Muscle of back (tissue), 11 donors: ENCODE results near the gene TAPBP. TPM values are rescaled to one million over a fixed set of nuclear protein-coding genes. Genes with fewer than 3 reads are reported as not detected.
A peak's percentile ranks its signal among the peaks of the same experiment; 100 is the strongest.
"Not testable (repeated sequence)": the region's sequence is repeated elsewhere in the genome, so short reads cannot be mapped to it uniquely, and the experiment has no call there.

Experiments
- DNase-seq, 3 donors: peaks; one replicate each; pipeline versions ENCODE4 v3.0.0 to v3.0.0-alpha.2; 2013
- polyA plus RNA-seq, 10 donors: library from polyadenylated mRNA; unstranded; fragments of 120-200 nt; gene quantifications; one replicate each; pipeline ENCODE4 v1.2.1, GENCODE V29; 2013; ENCODE audit not compliant: insufficient read length in 10 of 10

The TAPBP gene
- polyA plus RNA-seq, 10 donors = 17.2 to 27.9 (median 21.1) TPM

DNA sequence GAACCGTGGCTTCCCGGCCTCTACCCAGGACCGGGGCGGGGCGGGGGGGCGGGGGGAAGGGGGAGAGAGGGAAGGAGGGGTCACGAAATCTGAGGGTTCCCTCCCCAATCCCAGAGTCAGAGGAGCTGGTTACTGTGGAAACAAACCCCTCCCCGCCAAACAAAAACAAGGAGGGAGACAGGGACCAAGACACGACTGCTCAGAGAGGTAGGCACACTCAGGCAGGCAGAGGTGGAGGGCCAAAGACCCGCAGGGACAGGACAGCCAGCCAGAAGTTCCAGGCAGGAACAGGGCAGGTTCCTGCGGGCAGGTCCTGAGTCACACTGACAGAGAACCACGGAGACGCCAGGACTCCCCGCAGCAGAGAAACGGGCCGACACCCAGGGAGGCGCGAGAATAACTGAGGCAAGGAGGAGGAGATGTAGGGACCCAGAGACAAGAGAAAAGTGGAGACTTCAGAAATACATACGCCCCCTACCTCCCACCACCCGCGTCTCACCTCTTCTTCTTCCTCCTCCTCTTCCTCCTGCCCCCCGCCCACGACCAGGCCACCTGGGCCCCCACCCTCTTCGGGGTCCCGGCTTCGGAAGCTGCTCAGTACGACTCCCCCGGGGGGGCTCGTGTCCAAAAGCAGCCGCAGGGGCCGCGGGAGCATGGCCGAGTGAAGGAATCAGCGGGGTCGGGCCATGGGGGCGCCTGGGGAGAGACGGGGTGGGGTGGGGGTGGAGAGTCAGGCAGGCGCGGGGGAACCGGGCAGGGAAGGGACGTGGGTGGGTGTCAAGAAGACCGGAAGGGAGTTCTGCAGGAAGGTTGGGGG lies 15.7 kb downstream of the TAPBP start:
- DNase-seq = peak; percentile 79 to 94 (median 87)

DNA sequence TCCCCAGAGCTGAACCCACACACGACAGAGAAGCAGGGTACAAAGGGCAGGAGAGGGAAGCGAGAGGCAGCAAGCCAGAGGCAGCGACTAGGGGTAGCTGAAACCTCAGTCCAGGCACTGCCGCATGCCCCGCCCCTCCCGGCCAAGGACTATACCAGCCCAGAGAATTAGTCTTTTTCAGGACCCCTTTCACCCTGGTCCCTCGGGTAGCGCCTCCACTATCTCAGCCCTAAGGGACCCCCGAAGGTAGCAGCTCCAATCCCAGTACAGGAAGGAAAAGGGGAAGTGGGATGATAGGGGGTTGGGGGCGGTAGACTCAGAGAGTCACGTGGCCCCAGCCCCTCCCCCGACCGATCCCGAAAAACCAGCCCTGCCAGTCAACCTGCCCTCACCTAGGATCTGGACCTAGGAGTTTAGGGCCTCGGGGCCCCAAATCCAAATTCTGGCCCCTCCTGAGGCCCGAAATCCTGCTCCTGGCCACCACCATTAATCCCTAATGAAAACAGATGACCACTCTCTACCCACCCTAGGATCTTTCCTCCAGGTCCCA lies 16.4 kb downstream of the TAPBP start:
- no peak for DNase-seq

DNA sequence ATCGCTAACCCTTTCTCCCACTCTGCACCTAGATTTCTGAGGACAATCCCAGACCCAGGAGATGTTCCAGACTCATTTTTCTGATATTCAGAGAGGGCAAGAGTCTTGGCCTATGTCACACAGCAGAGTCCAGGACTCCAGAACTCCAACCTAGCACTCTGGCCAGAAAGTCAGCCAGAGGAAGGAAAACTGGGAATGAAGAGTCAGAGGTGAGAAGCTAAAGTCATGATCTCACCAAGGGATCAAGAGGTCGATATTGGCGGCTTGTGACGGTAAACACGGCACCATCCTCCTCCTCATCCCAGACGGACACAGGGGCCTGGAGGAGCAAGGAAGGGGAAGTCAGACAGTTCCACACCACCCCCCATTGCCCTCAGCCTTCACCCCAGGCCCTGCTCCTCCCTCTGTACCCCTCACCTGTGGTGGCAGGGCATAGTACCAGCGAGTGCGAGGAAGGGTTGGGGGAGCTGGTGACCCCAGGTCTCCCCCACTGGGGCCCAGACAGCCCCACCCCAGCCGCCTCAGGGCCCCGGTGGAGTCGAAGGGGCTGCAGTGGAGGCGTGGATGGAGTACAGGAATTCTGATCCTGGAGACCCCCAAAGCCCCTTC lies 17.0 kb downstream of the TAPBP start:
- DNase-seq = no peak

DNA sequence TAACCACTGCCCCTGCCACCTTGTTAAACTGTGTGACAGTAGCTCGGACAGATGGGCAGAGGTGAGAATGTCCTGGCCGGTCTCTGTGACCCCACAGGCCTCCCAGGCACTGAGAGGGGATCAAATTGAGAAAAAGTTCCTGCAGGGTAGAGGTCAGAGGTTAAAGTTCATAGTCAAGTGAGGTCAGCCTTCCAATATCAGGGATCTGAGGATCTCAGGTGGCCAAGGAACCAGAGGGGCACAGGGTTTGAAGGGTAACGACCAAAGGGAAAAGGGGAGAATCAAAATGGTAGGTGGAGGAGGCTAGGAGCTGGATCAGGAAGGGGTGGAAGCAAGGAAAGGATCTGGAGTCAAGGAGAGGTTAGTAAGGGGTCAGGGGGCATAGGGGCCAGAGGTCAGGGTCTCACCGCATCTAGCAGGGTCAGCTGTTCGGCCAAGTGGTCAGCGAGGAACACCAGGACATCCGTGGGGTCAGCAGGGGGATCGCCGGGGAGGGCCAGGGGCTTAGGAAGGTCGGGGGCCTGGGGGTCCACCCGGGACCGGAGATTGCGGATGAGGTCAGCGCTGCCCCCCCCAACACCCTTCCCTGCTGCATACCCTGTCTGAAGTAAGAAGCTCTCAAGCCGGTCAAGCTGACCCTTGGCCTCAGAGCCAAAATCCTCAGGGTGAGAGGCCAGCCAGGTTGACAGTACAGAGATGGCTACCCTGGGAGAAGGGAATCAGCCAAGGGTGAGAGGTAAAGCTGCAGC lies 18.1 kb downstream of the TAPBP start:
- no peak for DNase-seq

DNA sequence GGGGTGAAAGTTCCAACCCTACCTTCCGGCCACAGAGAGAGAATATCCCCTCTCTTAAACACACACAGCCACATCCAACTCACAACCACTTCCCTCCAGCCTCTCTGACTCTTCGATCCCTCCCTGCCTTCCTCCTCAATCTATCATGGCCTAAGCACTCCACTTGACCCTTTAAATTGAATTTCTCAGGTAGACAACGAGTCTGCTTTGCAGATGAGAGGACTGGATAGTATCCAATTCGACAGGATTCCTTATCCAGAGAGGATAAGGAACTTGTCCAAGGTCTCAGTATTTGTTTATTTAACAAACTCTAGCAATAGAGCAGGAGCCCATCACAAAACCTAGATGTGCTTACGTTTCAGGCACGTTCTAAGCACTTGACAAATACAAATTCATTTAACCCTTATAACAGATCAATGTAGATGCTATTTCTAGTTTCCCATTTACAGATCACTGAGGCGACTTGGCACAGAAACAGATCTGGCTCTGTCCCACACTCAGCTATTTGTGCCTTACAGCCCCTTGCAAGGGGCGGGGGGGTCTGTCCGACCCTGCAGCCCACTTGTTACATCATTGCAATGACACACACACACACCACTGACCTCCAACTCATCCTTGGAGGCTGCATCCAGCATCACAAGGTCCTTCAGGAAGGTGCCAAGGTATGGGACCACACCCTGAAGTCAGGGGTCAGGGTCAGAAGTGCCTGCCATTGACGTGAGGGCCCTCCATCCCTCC lies 19.6 kb downstream of the TAPBP start:
- no peak for DNase-seq

DNA sequence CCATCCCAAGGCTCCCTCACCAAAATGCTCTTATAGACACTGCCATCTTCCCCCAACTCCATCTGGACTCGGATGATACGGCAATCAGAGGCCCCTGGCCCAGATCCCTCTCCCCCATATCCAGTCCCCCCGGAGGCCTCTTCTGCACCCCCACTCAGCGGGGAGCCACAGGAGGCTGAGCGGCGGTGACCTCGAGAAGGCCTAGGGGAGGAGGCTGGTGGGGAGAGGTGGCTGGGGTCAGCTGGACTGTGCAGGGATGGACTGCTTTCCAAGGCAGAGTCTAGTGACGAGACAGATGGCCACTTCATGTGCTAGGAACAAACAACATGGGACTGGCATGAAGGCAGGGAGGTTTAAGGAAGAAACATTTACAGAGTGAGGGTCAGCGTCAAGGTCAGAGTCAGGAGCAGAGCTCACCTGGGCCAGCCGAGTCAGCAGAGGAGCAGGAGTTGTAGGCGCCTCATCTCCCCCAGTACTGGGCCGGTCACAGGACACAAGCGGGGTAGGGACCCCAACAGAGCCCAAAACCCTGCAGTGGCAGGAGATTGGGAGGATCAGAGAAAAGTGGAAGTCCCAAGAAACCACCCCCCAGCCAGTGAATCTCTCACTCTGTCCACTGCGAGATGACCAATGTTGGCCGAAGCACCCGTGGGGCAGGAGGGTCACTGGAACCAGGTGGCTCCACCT lies 20.7 kb downstream of the TAPBP start:
- DNase-seq = no peak

DNA sequence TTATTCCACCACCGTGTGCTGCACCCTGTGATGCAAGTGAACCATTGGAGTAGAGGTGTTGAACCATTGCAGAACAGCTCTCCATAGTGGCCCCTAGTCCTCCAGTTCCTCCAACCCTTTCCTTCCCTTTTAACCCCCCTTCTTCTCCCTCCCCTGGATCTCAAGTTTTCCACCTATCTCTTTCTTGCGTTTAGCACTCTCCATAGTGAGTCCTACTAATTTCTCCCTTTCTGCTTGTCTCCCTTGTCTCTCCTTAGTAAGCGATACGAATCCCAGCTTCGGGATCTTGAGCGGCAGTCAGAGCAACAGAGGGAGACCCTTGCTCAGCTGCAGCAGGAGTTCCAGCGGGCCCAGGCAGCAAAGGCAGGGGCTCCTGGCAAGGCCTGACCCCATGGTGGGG lies 23.4 kb downstream of the TAPBP start:
- DNase-seq = no peak

DNA sequence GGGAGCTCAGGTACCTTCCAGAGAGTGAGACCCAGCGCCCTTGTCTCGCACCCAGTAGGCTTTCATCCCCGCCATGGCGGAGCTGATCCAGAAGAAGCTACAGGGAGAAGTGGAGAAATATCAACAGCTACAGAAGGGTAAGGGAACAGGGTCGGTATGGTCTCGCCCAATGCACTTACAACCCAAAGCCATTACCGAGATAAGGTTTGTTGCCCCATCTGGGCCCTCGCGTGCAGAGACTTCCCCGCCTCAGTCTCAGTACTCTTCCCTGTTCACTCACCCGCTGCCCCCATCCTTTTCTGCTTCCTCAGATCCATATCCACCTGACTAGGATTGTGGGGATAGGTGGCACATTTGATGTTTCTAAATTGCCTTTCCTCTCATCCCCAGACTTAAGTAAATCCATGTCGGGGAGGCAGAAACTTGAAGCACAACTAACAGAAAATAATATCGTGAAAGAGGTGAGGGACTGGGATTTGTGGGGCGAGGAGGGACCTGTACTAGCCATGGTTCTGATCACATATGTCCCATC lies 24.0 kb downstream of the TAPBP start:
- DNase-seq = no peak

DNA sequence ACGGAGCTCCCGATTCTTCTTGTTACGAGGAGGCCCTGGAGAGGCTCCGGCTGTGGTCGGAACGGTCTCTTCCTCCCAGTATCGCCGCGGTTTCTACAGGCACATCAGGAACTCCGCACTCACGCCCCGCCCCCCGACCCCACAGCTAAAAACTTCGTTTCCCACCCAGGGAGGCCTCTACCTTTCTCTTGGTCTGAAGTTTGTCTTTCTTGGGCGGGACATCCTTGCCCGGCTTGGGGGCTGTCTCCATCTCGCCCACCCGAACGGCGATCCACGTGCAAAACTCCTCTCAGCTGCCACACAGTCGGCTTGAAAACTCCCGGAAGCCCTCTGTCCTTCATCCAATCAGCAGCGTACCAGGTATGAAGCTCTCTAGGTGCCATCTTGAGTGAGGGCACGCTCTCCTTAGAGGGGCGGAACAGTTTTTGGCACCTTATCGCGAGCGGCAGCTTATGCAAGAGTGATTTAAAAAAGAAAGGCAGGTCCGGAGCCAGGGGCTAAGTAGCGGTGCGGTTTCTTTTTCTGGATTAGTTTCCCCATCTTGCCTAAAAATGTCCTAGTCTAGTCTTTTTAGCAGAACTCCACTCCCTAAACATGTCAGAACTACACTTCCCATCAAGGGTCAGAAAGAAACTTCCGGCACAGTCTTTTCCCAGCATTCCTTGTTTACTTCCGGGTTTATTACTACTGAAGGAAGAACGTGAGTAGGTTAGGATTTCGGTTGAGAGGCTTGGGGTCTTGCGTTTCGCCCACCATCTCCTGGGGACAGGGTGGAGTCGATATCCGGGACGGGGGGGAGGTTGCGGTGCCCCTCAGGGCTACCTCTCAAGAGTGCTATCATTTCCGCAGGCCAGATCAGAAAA lies 24.7 kb downstream of the TAPBP start, which contains the start of the genes PFDN6 and WDR46:
Gene PFDN6, plus strand, starts transcription at position 681 of the 863 bp plus-strand sequence. CDS start 256 bp downstream, outside the sequence.
Gene WDR46, minus strand, starts transcription at position 319 of the 863 bp plus-strand sequence. Its CDS starts 69 bp downstream, at position 250.
- DNase-seq = peak; percentile 93 to 98 (median 93)

DNA sequence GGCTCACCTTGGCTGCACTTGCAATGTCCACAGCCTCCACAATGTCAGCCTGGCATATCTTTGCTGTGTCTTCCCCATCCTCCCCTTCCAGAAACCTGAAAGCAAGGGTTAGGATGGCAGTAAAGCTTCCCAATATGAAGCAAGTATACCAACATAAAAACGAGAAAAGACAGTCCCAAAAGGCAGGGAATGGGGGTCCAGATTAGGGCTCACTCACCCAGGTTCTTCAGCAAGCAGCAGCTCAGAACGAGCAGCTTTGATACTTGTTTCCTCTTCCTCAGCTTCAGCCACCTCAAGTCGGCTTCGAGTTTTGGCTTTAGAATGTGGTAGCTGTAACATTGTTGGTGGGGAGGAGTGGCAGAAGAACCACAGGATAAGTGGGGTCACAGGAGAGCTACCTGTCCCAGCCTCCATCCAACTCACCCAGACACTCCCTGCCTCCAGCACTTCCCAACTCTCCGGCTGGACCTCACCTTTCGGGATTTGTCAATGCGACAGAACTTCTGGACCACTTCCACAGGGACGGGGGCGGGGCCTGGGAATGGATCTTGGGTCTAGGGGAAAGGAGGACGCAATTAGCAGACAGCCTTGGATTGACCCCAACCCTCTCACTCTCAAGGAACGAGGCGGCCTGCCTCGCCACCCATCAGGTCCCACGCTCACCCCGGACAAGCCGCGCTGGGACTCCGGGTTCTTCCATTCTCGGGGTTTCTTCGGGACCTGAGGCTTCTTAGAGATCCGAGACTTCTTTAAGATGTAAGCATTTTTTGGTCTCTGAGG lies 25.5 kb downstream of the TAPBP start:
- DNase-seq = no peak

DNA sequence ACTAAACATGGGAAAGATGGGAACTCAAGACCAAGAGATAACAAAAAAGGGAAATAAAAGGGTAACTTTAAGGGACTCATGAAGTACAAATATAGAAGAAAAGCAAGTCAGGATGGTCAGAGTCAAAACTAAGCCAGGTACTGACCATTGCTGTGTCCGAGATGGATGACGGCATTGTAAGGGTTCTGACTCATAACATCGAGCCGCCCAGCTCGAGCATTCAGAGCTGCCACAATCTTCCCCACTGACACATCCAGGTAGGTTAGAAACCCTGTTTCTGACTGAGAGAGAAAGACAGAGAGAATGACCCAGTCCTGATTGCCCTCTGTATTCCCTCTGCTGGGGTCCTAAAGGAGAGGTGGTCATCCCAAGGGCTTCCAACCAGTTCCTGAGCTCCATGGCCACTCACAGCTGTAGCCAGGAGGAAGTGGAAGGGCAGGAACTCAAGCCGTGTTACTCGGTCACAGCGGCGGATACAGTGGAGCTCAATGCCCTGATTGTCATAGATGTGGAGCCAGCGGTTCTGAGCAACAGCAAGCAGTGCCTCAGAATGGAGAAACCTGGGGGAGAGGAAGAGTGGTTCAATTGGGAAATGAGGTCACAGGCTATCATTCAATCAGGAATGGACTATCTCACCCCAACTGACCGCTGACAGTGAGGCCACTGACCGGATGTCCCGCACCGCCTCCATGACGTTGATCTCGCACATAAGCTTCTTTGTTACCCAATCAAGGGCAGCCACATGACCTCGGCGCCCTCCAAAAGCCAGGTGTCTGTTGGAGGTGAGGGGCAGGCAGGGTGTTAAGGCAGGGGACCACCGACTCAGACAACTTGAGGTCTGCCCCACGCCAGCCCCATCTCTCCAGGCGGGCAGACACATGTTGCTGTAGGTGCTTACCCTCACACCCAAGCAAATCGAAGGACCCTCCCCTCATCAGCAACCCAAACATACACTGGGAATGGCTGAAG lies 26.6 kb downstream of the TAPBP start:
- no peak for DNase-seq

DNA sequence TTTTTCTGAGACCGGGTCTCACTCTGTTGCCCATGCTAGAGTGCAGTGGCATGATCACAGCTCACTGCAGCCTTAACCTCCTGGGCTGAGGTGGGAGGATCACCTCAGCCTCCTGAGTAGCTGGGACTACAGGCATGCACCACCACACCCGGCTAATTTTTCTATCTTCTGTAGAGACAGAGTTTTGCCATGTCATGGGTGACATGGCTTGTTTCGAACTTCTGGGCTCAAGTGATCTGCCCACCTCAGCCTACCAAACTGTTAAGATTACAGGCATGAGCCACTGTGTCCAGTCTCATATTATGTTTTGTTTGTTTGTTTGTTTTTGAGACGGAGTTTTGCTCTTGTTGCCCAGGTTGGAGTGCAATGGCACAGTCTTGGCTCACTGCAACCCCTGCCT lies 28.7 kb downstream of the TAPBP start:
- DNase-seq = not testable (repeated sequence)

DNA sequence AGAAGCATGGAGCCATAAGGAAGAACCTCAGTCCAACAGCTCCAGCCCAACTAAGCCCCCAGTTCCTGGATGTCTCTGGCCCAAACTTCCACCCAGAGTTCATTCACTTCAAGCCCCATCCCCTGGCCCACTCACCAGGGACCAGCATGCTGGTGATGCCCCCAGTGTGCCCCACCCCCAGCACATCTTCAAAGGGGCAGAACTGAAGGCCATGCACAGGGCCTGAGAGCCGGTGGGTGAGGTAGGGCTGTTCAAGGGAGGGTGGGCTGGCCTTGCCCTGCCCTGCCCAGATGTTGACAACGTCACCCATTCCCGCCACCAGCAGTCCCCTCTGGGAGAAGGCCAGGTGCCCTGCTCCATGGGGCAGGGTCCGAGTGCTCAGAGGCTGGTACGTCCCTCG lies 33.3 kb downstream of the TAPBP start:
- DNase-seq = no peak

DNA sequence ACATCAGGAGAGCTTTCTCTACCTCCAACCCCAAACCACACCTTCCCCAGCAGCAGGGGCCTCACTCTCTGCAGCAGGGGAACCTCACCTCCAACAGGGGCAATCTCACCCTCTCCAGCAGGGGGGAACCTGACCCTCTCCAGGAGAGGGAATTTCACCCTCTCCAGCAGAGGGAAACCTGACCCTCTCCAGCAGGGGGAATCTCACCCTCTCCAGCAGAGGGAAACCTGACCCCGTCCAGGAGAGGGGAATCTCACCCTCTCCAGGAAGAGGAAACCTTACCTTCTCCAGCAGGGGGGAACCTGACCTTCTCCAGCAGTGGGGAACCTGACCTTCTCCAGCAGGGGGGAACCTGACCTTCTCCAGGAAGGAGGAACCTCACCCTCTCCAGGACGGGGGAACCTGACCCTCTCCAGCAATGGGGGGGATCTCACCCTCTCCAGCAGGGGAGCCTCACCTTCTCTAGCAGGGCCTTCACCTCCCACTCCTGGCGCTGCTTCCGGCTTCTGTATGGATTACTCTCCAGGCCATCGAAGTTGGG lies 33.8 kb downstream of the TAPBP start:
- DNase-seq = peak in 1 of 3 donors; percentile 16

DNA sequence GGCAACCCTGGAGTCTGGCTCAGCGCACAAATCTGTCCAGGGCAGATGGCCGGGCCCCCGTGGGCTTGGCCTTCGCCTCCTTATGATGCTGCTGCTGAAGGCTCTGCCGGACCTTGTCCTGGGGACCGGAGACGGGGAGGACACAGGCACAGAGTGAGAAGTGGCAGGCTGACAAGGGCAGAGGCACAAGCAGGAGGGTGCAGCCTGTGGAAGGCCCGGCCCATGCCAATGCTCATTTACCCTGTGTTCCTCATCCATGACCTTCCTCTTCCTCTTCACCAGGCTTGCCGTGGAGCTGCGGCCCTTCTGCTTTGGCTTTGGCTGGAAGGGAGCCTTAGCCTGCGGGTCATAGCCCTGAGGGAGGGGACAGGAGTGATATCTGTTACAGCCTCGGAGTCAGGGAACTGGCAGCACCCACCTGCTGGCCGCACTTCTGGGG lies 34.6 kb downstream of the TAPBP start:
- no peak for DNase-seq

DNA sequence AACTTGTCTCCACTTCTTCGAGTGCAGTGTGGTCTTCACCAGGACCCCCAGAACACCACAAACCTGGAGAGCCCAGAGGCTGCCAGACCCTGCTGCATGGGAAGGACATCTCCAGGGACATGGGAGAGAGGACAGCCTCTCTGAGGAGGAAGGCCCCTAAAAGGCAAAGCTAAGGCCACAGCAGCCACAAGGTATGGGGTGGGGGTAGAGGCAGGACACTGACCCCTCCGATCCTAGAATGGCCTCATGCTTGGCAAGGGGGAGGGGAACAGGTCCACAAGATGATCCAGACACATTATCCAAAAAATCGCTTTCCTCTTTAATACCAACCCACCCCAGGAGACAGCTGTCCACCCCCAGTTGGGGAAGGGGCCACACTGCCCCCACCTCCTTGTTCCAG lies 35.1 kb downstream of the TAPBP start:
- no peak for DNase-seq

DNA sequence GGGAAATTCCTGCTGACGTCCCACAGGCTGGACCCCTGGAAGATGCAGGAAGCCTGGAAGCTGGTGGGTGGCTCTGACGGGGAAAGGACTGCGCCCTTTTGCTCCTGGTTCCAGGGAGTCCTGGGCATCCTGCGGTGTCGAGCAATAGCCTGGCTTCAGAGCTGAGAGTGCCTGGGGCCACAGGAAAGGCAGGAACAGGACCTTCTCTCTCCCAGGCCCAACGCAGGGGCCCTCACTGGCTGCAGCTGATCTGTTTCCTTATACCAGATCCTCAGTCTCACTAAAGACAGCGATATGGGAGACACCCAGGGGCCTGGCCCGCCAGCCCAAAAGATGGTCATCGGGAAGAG lies 35.5 kb downstream of the TAPBP start:
- DNase-seq = no peak
